Measurements from ENCODE around the gene WDFY3.

Gene WDFY3

DNA sequence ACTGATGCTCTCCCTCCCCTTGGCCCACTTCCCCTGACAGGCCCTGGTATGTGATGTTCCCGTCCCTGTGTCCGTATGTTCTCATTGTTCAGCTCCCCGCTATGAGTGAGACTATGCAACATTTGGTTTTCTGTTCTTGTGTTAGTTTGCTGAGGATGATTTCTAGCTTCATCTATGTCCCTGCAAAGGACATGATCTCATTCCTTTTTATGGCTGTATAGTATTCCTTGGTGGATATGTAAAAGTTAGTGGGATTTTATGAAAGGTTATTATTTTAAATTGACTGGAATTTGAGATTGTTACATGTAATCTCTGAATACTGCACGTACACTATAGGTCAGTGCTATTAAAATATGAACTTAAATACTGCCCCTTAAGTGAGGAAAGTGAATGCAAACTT lies 184.0 kb downstream of the WDFY3 start:
- no peaks in the 10 kb centered on the region for H3K36me3 ChIP-seq (ENCODE audit: low read length)
- no peaks in the 10 kb centered on the region for H3K9me3 ChIP-seq (ENCODE audit: insufficient read depth, low read length)
- no peaks in the 10 kb centered on the region for H3K79me2 ChIP-seq (ENCODE audit: insufficient read depth, low read length)
- no peaks in the 10 kb centered on the region for H3F3A ChIP-seq (ENCODE audit: insufficient read depth)
- H3K27me3 ChIP-seq (ENCODE audit: low read length) = no peaks in the 10 kb centered on the region
- H3K27ac ChIP-seq (ENCODE audit: low read depth, low read length) = no peak overlapping the region
- no peak overlapping the region for H3K4me3 ChIP-seq (ENCODE audit: insufficient read depth, low read length, poor library complexity, severe bottlenecking)
- no peaks in the 10 kb centered on the region for H3K9me2 ChIP-seq (replicated peaks; ENCODE audit: insufficient read depth, low read length)
- H2AFZ ChIP-seq (ENCODE audit: low read depth, low read length, severe bottlenecking) = no peak overlapping the region
- no peak overlapping the region for H3K9ac ChIP-seq (ENCODE audit: low read length)
- H4K20me1 ChIP-seq (ENCODE audit: low read depth, low read length) = no peaks in the 10 kb centered on the region
- H3K4me2 ChIP-seq (ENCODE audit: low read depth, low read length, poor library complexity, severe bottlenecking) = no peak overlapping the region
- TF ChIP-seq, protein P1, sequence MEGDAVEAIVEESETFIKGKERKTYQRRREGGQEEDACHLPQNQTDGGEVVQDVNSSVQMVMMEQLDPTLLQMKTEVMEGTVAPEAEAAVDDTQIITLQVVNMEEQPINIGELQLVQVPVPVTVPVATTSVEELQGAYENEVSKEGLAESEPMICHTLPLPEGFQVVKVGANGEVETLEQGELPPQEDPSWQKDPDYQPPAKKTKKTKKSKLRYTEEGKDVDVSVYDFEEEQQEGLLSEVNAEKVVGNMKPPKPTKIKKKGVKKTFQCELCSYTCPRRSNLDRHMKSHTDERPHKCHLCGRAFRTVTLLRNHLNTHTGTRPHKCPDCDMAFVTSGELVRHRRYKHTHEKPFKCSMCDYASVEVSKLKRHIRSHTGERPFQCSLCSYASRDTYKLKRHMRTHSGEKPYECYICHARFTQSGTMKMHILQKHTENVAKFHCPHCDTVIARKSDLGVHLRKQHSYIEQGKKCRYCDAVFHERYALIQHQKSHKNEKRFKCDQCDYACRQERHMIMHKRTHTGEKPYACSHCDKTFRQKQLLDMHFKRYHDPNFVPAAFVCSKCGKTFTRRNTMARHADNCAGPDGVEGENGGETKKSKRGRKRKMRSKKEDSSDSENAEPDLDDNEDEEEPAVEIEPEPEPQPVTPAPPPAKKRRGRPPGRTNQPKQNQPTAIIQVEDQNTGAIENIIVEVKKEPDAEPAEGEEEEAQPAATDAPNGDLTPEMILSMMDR (IDR thresholded peaks at IDR 0.05; ENCODE audit: insufficient read depth, low read length, poor library complexity, severe bottlenecking) = no peak
- no peak for TF ChIP-seq EZH2phosphoT487 (conservative IDR thresholded peaks at IDR 0.05; ENCODE audit: low read length)

DNA sequence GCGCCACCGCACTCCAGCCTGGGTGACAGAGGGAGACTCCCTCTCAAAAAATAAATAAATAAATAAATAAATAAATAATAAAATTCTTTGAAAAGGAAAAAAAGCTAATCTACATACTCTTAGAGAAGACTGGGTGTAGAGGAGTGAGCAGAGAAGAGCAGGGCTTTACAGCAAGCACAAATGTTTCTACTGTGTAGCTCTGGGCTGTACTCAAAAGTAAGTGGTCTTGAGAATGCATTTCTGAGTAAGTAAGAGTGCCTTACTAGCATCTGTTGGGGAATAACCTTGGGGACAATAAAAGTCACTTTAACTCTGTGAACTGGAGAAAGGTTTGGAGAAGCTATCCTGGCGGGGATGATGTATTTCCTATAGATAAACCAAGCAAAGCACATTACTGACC lies 185.8 kb downstream of the WDFY3 start:
- Histone ChIP-seq H3F3A (ENCODE audit: insufficient read depth) (no peaks in the 10 kb centered on the region), H3K79me2 (ENCODE audit: insufficient read depth, low read length) (no peaks in the 10 kb centered on the region), H3K36me3 (ENCODE audit: low read length) (no peaks in the 10 kb centered on the region), H3K4me3 (ENCODE audit: insufficient read depth, low read length, poor library complexity, severe bottlenecking) (no peak overlapping the region), H3K4me2 (ENCODE audit: low read depth, low read length, poor library complexity, severe bottlenecking) (no peak overlapping the region), H4K20me1 (ENCODE audit: low read depth, low read length) (no peaks in the 10 kb centered on the region), H3K27ac (ENCODE audit: low read depth, low read length) (no peak overlapping the region), H3K9ac (ENCODE audit: low read length) (no peak overlapping the region), H2AFZ (ENCODE audit: low read depth, low read length, severe bottlenecking) (no peak overlapping the region), H3K9me2 (replicated peaks; ENCODE audit: insufficient read depth, low read length) (no peaks in the 10 kb centered on the region), H3K9me3 (ENCODE audit: insufficient read depth, low read length) (no peaks in the 10 kb centered on the region), H3K27me3 (ENCODE audit: low read length) (no peaks in the 10 kb centered on the region)
- TF ChIP-seq, protein P1 (IDR thresholded peaks at IDR 0.05; ENCODE audit: insufficient read depth, low read length, poor library complexity, severe bottlenecking) = no peak
- no peak for TF ChIP-seq EZH2phosphoT487 (conservative IDR thresholded peaks at IDR 0.05; ENCODE audit: low read length)

DNA sequence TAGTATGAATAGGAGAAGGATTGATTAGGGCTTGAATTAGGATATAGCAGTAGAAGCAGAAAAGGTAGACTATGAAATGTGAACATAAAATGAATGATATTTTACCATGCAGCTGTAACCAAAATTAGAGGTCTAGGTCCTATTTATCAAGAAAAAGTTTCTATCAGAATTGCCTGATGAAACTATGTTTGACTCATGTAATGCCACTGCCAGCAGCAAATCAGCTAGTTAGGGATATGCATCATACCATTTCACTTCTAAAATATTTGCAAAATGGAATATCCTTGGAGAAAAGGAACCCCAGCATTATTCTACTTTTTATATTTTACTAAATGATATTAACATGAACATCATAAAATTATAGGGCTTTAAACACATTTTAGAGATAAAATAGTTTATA lies 188.4 kb downstream of the WDFY3 start:
- H3K9me3 ChIP-seq (ENCODE audit: insufficient read depth, low read length) = no peaks in the 10 kb centered on the region

More for the DNA sequence above, 188.4 kb downstream of the WDFY3 start:
- Histone ChIP-seq H3K27me3 (ENCODE audit: low read length) (no peaks in the 10 kb centered on the region), H3K4me2 (ENCODE audit: low read depth, low read length, poor library complexity, severe bottlenecking) (no peak overlapping the region), H3K9ac (ENCODE audit: low read length) (no peak overlapping the region), H3F3A (ENCODE audit: insufficient read depth) (no peaks in the 10 kb centered on the region), H3K27ac (ENCODE audit: low read depth, low read length) (no peak overlapping the region), H3K79me2 (ENCODE audit: insufficient read depth, low read length) (no peaks in the 10 kb centered on the region), H3K36me3 (ENCODE audit: low read length) (no peaks in the 10 kb centered on the region), H4K20me1 (ENCODE audit: low read depth, low read length) (no peaks in the 10 kb centered on the region), H3K4me3 (ENCODE audit: insufficient read depth, low read length, poor library complexity, severe bottlenecking) (no peak overlapping the region), H2AFZ (ENCODE audit: low read depth, low read length, severe bottlenecking) (no peak overlapping the region), H3K9me2 (replicated peaks; ENCODE audit: insufficient read depth, low read length) (no peaks in the 10 kb centered on the region)
- no peak for TF ChIP-seq EZH2phosphoT487 (conservative IDR thresholded peaks at IDR 0.05; ENCODE audit: low read length)
- TF ChIP-seq, protein P1 (IDR thresholded peaks at IDR 0.05; ENCODE audit: insufficient read depth, low read length, poor library complexity, severe bottlenecking) = no peak

Data from SU-DHL-6 (cell line).